Endothelial cell of umbilical vein (primary cell): ENCODE results near the gene SOX5. TPM values are rescaled to one million over a fixed set of nuclear protein-coding genes. Genes with fewer than 3 reads are reported as not detected.

Experiments
- BruUV-seq: library from RNA; stranded (reverse); fragments of 400-500 nt; replicated peaks from 2 replicates; lab custom pipeline; 2021; lab: Mats Ljungman, UMichigan
- CTCF ChIA-PET: fragments of 300-600, 350-600 bp; sonication (Branson Sonifier 250); formaldehyde crosslinking; loops from one replicate; lab custom pipeline; 2021; ENCODE audit warnings: antibody characterized with exemption, inconsistent platforms; lab: Charles Lee
- POLR2A ChIA-PET: fragments of 300-600, 350-600 bp; sonication (Branson Sonifier 250); formaldehyde crosslinking; loops from one replicate; lab custom pipeline; 2021; ENCODE audit warnings: antibody characterized with exemption, inconsistent platforms; lab: Charles Lee
- DNase-seq: peaks from one replicate; pipeline ENCODE4 v3.0.0-alpha.2; 2011; ENCODE audit warnings: low read depth, low spot score
- FAIRE-seq: peaks from 2 replicates; lab custom pipeline; 2011; peaks lifted over from hg19 to GRCh38; lab: Jason Lieb, UNC
- H2AFZ ChIP-seq: 2 replicates; pipeline ENCODE4 v1.6.0; 2012; ENCODE audit warnings: low read depth, low read length, control low read depth, inconsistent platforms
- H3K27ac ChIP-seq: 2 replicates; pipeline ENCODE4 v1.5.1; 2011; ENCODE audit warnings: low read depth, mild to moderate bottlenecking, control low read depth, low read length, moderate library complexity; ENCODE audit not compliant: insufficient read depth
- H3K27me3 ChIP-seq, 2 experiments: 2 replicates each; pipeline versions ENCODE4 v1.6.0 to v1.6.1; 2011; ENCODE audit warnings: low read length in 2 of 2, mixed read lengths in 1 of 2; ENCODE audit not compliant: control insufficient read depth in 2 of 2, insufficient read depth in 2 of 2
- H3K36me3 ChIP-seq, 2 experiments: 2 replicates in 1 of 2; 3 replicates in 1 of 2; pipeline ENCODE4 v1.5.1; 2011; ENCODE audit warnings: low read length in 2 of 2, mild to moderate bottlenecking in 1 of 2, moderate library complexity in 1 of 2; ENCODE audit not compliant: control insufficient read depth in 2 of 2, insufficient read depth in 2 of 2; ENCODE audit errors: extremely low read depth in 1 of 2
- H3K4me1 ChIP-seq: 3 replicates; pipeline ENCODE4 v1.5.1; 2011; ENCODE audit warnings: mild to moderate bottlenecking, low read length; ENCODE audit not compliant: control insufficient read depth, insufficient read depth; ENCODE audit errors: extremely low read depth
- H3K4me2 ChIP-seq: 2 replicates; pipeline ENCODE4 v1.6.1; 2011; ENCODE audit warnings: low read length, control low read depth, mixed read lengths; ENCODE audit not compliant: insufficient read depth
- H3K4me3 ChIP-seq, 3 experiments: fragments of 200-600 bp in 1 of 3; sonication (generic), shearing (Covaris generic) in 1 of 3; replicated peaks in 1 of 3; 2 replicates each; pipeline ENCODE4 v1.5.1; 2011 to 2016; ENCODE audit warnings: control low read depth in 3 of 3, low read length in 3 of 3, mild to moderate bottlenecking in 2 of 3, inconsistent platforms in 1 of 3, low read depth in 1 of 3, moderate library complexity in 1 of 3; ENCODE audit not compliant: insufficient read depth in 1 of 3
- H3K79me2 ChIP-seq: 2 replicates; pipeline ENCODE4 v1.6.0; 2012; ENCODE audit warnings: low read length, inconsistent platforms; ENCODE audit not compliant: control insufficient read depth, insufficient read depth
- H3K9ac ChIP-seq: replicated peaks from 2 replicates; pipeline ENCODE3; 2011; ENCODE audit warnings: low read length, control low read depth; ENCODE audit not compliant: insufficient read depth; ENCODE audit errors: extremely low read depth
- H3K9me1 ChIP-seq: replicated peaks from 3 replicates; pipeline ENCODE4 v1.6.0; 2011; ENCODE audit warnings: mild to moderate bottlenecking, low read length; ENCODE audit not compliant: control insufficient read depth, insufficient read depth; ENCODE audit errors: extremely low read depth
- H3K9me3 ChIP-seq: replicated peaks from 2 replicates; pipeline ENCODE4 v1.5.1; 2012; ENCODE audit warnings: low read length, inconsistent platforms; ENCODE audit not compliant: control insufficient read depth, insufficient read depth
- H4K20me1 ChIP-seq: replicated peaks from 2 replicates; pipeline ENCODE3; 2011; ENCODE audit warnings: mild to moderate bottlenecking, low read length; ENCODE audit not compliant: control insufficient read depth, insufficient read depth; ENCODE audit errors: extremely low read depth
- CTCF ChIP-seq, 2 donors: IDR thresholded peaks; 1 replicate in 1 of 2; 2 replicates in 1 of 2; pipeline ENCODE4 v1.5.1; 2011; ENCODE audit warnings: low read length in 2 of 2, mild to moderate bottlenecking in 2 of 2, moderate library complexity in 2 of 2, control low read depth in 1 of 2, inconsistent platforms in 1 of 2, low read depth in 1 of 2; ENCODE audit not compliant: insufficient read depth in 1 of 2; ENCODE audit errors: extremely low read depth in 1 of 2
- EZH2 ChIP-seq: IDR thresholded peaks from 2 replicates; pipeline ENCODE4 v1.6.1; 2012; ENCODE audit warnings: borderline replicate concordance, low read depth, mild to moderate bottlenecking, moderate library complexity, low read length, inconsistent platforms; ENCODE audit not compliant: severe bottlenecking
- FOS ChIP-seq: IDR thresholded peaks from 2 replicates; pipeline ENCODE4 v1.6.1; 2011; ENCODE audit warnings: mild to moderate bottlenecking, low read length, moderate library complexity, borderline replicate concordance; ENCODE audit not compliant: insufficient read depth
- GATA2 ChIP-seq: IDR thresholded peaks from 2 replicates; pipeline ENCODE4 v1.7.0; 2011; ENCODE audit warnings: low read depth, mild to moderate bottlenecking, moderate library complexity, mixed read lengths, low read length; ENCODE audit not compliant: insufficient read length, insufficient read depth
- JUN ChIP-seq: IDR thresholded peaks from 2 replicates; pipeline ENCODE4 v1.6.1; 2011; ENCODE audit warnings: borderline replicate concordance, low read depth; ENCODE audit not compliant: insufficient read length, insufficient read depth
- MAX ChIP-seq: IDR thresholded peaks from 2 replicates; pipeline ENCODE4 v1.6.1; 2011; ENCODE audit not compliant: insufficient read depth, insufficient read length
- MYC ChIP-seq: IDR thresholded peaks from one replicate; pipeline ENCODE4 v1.6.1; 2011; ENCODE audit warnings: mild to moderate bottlenecking, low read depth, low read length
- POLR2A ChIP-seq: IDR thresholded peaks from 2 replicates; pipeline ENCODE4 v1.6.1; 2012; ENCODE audit warnings: low read depth, mild to moderate bottlenecking, control low read depth, low read length
- POLR2AphosphoS5 ChIP-seq: IDR thresholded peaks from 2 replicates; pipeline ENCODE4 v1.6.1; 2012; ENCODE audit warnings: low read depth, mild to moderate bottlenecking, control low read depth, low read length, moderate library complexity; ENCODE audit not compliant: insufficient read depth
- dilution Hi-C: fragments of 300-500 bp; cut with MboI; formaldehyde crosslinking; loops from one replicate; pipeline ENCODE4 v1.15.0; 2019; ENCODE audit warnings: low sequenced_read_pairs; ENCODE audit not compliant: extremely low pct_ligation_motif_present
- intact Hi-C: fragments of 100-400 bp; cut with micrococcal nuclease; formaldehyde crosslinking; loops from one replicate; pipeline ENCODE4 v1.10.0; 2022
- polyA plus RNA-seq, 4 experiments: library from polyadenylated mRNA; depleted of rRNA in 3 of 4; stranded (reverse) in 3 of 4; unstranded in 1 of 4; fragments of >200 nt; gene quantifications; 2 replicates each; pipeline versions ENCODE4 v1.2.1 to v1.2.3, GENCODE V29; 2011 to 2012; ENCODE audit warnings: missing spikeins in 1 of 4
- total RNA-seq: library from RNA; stranded (reverse); gene quantifications from 2 replicates; pipeline ENCODE4 v1.2.3, GENCODE V29; 2021

The SOX5 gene
- total and polyA plus RNA-seq, 2 donors (not counting 3 experiments of a cell fraction or from before 2014, with no cell fraction given) = 0.63 to 3.5 TPM

GRCh38 chr12:23862701-23863100 is 86.8 kb downstream of the SOX5 start:
- Histone ChIP-seq H4K20me1 (no peaks in the 10 kb centered on the region), H2AFZ (no peak overlapping the region), H3K36me3 (no peaks in the 10 kb centered on the region), H3K4me3 (no peak overlapping the region), H3K27ac (no peak overlapping the region), H3K79me2 (no peaks in the 10 kb centered on the region), H3K9me3 (no peaks in the 10 kb centered on the region), H3K27me3 (no peaks in the 10 kb centered on the region), H3K9ac (no peak overlapping the region), H3K9me1 (no peaks in the 10 kb centered on the region), H3K4me2 (no peak overlapping the region), H3K4me1 (no peaks in the 10 kb centered on the region)
- dilution Hi-C loops = no loop called here
- ChIA-PET CTCF (no interaction called here), POLR2A (no interaction called here)
- intact Hi-C loops = no loop called here
- DNase-seq (no peak), FAIRE-seq (no peak)
- BruUV-seq = no TSS peak
- TF ChIP-seq EZH2 (no peak), CTCF (IDR thresholded peaks at IDR 0.05; ENCODE audit: extremely low read depth in 1 of 2, insufficient read depth in 1 of 2, low read depth in 1 of 2, low read length in 2 of 2) (no peak), MYC (no peak)

GRCh38 chr12:23860019-23860418 is 89.5 kb downstream of the SOX5 start:
- Histone ChIP-seq H4K20me1 (no peaks in the 10 kb centered on the region), H3K4me3 (no peak overlapping the region), H3K9ac (no peak overlapping the region), H3K9me3 (no peaks in the 10 kb centered on the region), H3K4me1 (no peaks in the 10 kb centered on the region), H3K4me2 (no peak overlapping the region), H3K9me1 (no peaks in the 10 kb centered on the region), H3K36me3 (no peaks in the 10 kb centered on the region), H2AFZ (no peak overlapping the region), H3K27me3 (no peaks in the 10 kb centered on the region), H3K27ac (no peak overlapping the region), H3K79me2 (no peaks in the 10 kb centered on the region)
- intact Hi-C loops = no loop called here
- TF ChIP-seq FOS = no peak
- no peak for TF ChIP-seq GATA2
- TF ChIP-seq JUN = no peak
- no peak for TF ChIP-seq POLR2A
- no peak for TF ChIP-seq MYC
- no peak for TF ChIP-seq POLR2AphosphoS5
- TF ChIP-seq EZH2 = no peak
- no peak for TF ChIP-seq CTCF (IDR thresholded peaks at IDR 0.05; ENCODE audit: extremely low read depth in 1 of 2, insufficient read depth in 1 of 2, low read depth in 1 of 2, low read length in 2 of 2)
- no peak for TF ChIP-seq MAX
- DNase-seq = no peak
- dilution Hi-C loops = no loop called here
- BruUV-seq = no TSS peak
- no peak for FAIRE-seq
- CTCF ChIA-PET = no interaction called here
- POLR2A ChIA-PET = no interaction called here
